Measurements from ENCODE around the gene C19orf38.

The C19orf38 gene

DNA sequence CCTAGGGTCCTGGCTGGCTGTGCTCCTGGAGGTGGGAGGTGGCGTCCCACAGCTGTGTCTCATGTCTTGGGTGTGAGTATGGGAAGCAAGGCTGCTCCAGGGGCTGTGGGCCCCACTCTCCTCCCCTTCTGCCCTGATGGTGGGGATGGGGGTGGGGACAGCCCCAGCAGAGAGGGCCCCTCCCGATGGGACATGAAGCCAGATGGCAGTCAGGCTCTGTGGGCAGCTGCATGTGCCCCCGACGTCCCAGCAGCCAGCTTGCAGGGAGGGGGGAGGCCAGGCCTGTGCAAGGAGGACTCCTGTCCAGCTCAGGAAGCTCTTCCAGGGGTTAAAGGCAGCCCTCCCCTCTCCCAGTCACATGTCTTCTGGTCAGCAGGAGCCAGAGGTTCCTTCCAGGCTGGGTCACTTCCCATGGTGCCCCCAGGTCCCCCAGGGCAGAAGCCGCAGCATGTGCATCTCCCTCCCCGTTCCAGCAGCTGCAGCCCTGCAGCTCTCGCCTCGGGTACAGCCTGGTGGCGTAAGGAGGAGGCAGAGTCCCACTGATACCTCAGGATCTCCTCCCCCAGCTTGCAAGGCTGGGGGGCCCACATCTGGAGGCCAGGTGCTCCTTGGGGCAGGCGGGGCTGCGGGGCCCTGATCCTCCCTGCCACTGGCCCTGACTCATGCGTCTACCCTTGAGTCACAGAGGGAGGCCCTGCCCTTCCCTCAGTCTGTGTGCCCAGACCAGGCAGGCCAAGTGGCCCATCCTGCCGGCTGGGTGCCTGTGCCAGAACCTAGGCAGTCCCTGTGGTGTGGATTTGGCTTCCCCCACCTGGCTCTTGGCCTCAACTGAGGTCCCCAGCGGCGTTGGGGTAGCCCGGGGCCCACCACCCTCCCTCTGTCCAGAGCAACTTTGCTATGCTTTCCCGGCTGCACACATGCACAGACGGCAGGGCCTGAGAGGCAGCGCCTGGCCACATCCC lies 67.2 kb downstream of the C19orf38 start:
- no peak for DNase-seq

DNA sequence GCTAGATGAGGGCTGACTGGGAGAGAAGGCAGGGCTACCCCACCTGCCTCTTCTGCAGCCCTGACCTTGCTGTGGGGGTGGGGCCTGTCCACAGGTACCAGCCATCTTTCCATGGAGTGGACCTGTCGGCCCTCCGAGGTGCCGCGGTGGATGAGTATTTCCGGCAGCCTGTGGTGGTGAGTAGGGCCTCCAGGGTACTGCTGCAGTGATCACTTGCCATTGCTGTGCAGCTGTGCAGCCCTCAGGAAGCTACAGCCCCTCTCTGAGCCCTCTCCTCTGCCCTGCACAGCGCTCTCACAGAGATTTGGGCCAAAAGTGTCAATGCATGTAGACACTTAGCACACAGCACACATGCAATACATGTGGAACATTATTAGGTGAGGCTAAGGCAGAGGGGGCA lies 68.4 kb downstream of the C19orf38 start:
- DNase-seq: no peak

DNA sequence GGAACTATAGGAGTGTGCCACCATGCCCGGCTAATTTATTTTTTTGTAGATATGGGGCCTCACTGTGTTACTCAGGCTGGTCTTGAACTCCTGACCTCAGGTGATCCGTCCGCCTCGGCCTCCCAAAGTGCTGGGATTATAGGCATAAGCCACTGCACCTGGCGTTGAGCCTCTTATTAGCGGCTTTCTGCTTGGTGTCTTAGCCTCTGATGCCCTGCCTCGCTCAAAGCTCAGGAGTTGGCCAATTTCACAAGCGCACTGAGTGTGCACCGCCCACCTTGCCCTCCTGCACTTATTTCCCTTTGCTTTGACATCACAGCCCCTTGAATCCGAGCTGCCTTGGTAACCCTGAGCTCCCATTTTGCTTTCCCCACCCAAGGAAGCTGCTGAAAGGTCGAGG lies 70.1 kb downstream of the C19orf38 start:
- DNase-seq: peak; percentile 35

Measured in NCI-H2029 (cell line).